GM21423 (cell line): ENCODE data around the gene CEP350.
"Not testable (repeated sequence)": the region's sequence is repeated elsewhere in the genome, so short reads cannot be mapped to it uniquely, and the experiment has no call there.

ENCODE experiments used
- ATAC-seq: cut with Tn5 transposase; IDR thresholded peaks from one replicate; pipeline ENCODE4 v1.9.1; 2021; ENCODE audit warnings: mild to moderate bottlenecking, moderate library complexity; ENCODE audit not compliant: unreplicated experiment

CEP350 gene

GRCh38 chr1:180112984-180113647, 158.5 kb downstream of the CEP350 start:
- no peak for ATAC-seq

GRCh38 chr1:180114396-180114945, 159.9 kb downstream of the CEP350 start:
- no peak for ATAC-seq

GRCh38 chr1:180116964-180117763, 162.6 kb downstream of the CEP350 start:
- ATAC-seq = no peak

- no peak for ATAC-seq
These were observed 163.1 kb downstream of the CEP350 start for GRCh38 chr1:180117764-180118116.

GRCh38 chr1:180119837-180120236, 165.2 kb downstream of the CEP350 start:
- no peak for ATAC-seq

GRCh38 chr1:180123463-180123936, 168.9 kb downstream of the CEP350 start:
- ATAC-seq = no peak

- no peak for ATAC-seq
These were observed 176.0 kb downstream of the CEP350 start for GRCh38 chr1:180130651-180131050.

- no peak for ATAC-seq
These were observed 176.9 kb downstream of the CEP350 start for GRCh38 chr1:180131510-180131909.

- no peak for ATAC-seq
These were observed 178.6 kb downstream of the CEP350 start for GRCh38 chr1:180133193-180133592.

GRCh38 chr1:180133688-180134087, 179.1 kb downstream of the CEP350 start:
- ATAC-seq = not testable (repeated sequence)

- ATAC-seq = no peak
These were observed 180.9 kb downstream of the CEP350 start for GRCh38 chr1:180135535-180135934.

- no peak for ATAC-seq
These were observed 181.8 kb downstream of the CEP350 start for GRCh38 chr1:180136331-180136967.

GRCh38 chr1:180136968-180137356, 182.4 kb downstream of the CEP350 start:
- no peak for ATAC-seq

GRCh38 chr1:180137776-180138175, 183.2 kb downstream of the CEP350 start:
- ATAC-seq = no peak

- ATAC-seq = no peak
These were observed 186.8 kb downstream of the CEP350 start for GRCh38 chr1:180141381-180141934.

- no peak for ATAC-seq
These were observed 188.7 kb downstream of the CEP350 start for GRCh38 chr1:180143359-180143758.

- ATAC-seq = no peak
These were observed 190.2 kb downstream of the CEP350 start for GRCh38 chr1:180144659-180145357.

- no peak for ATAC-seq
These were observed 190.8 kb downstream of the CEP350 start for GRCh38 chr1:180145446-180145845.

- no peak for ATAC-seq
These were observed 196.4 kb downstream of the CEP350 start for GRCh38 chr1:180150982-180151381.

GRCh38 chr1:180151508-180151907, 196.9 kb downstream of the CEP350 start:
- ATAC-seq = no peak

- no peak for ATAC-seq
These were observed 198.0 kb downstream of the CEP350 start for GRCh38 chr1:180152588-180152987.
